GM11168 (cell line): ENCODE measurements around the gene MYG1.

Experiments
- in situ Hi-C: fragments of 300-500 bp; cut with MboI; formaldehyde crosslinking; loops from one replicate; pipeline ENCODE4 v1.12.0; 2022; ENCODE audit warnings: low sequenced_read_pairs; ENCODE audit not compliant: unreplicated experiment

The MYG1 gene

GRCh38 chr12:53299454-53300180 is at the start of gene MYG1:
TSS of gene MYG1 (plus strand) at chr12:53299695. CDS start at chr12:53299738, 43 bp downstream.
- in situ Hi-C loops, result no loop called here

- in situ Hi-C loops, result no loop called here
These were observed 47.8 kb upstream of the MYG1 start for GRCh38 chr12:53251477-53252348.

- in situ Hi-C loops, result no loop called here
These were observed 47.1 kb upstream of the MYG1 start for GRCh38 chr12:53252349-53252916.

- in situ Hi-C loops, result no loop called here
These were observed 46.2 kb upstream of the MYG1 start for GRCh38 chr12:53253298-53253697.

- in situ Hi-C loops, result no loop called here
These were observed 44.5 kb upstream of the MYG1 start for GRCh38 chr12:53254816-53255545.

- in situ Hi-C loops, result no loop called here
These were observed 43.5 kb upstream of the MYG1 start for GRCh38 chr12:53255996-53256395.

GRCh38 chr12:53258541-53259539 is 40.7 kb upstream of the MYG1 start:
- in situ Hi-C loops, result no loop called here

GRCh38 chr12:53259891-53260290 is 39.6 kb upstream of the MYG1 start:
- in situ Hi-C loops, result no loop called here

GRCh38 chr12:53265783-53266182 is 33.7 kb upstream of the MYG1 start:
- in situ Hi-C loops, result no loop called here

- in situ Hi-C loops, result no loop called here
These were observed 32.0 kb upstream of the MYG1 start for GRCh38 chr12:53267306-53267998.

- in situ Hi-C loops, result no loop called here
These were observed 31.4 kb upstream of the MYG1 start, which contains the start of gene ESPL1 for GRCh38 chr12:53267999-53268629. TSS of gene ESPL1 (plus strand) at chr12:53268299. CDS start at chr12:53268767, 468 bp downstream.

- in situ Hi-C loops, result no loop called here
These were observed 30.6 kb upstream of the MYG1 start for GRCh38 chr12:53268630-53269562.

- in situ Hi-C loops, result no loop called here
These were observed 25.1 kb upstream of the MYG1 start for GRCh38 chr12:53274445-53274844.

- in situ Hi-C loops, result no loop called here
These were observed 23.0 kb upstream of the MYG1 start for GRCh38 chr12:53276511-53276910.

GRCh38 chr12:53277981-53278380 is 21.5 kb upstream of the MYG1 start:
- in situ Hi-C loops, result no loop called here

GRCh38 chr12:53279283-53279869 is 20.1 kb upstream of the MYG1 start:
- in situ Hi-C loops, result no loop called here
